HG03571 (cell line): ENCODE results near the gene FERD3L.

Experiments used
- ATAC-seq: cut with Tn5 transposase; IDR thresholded peaks from one replicate; pipeline ENCODE4 v1.9.1; 2021; ENCODE audit not compliant: unreplicated experiment

The FERD3L gene

DNA sequence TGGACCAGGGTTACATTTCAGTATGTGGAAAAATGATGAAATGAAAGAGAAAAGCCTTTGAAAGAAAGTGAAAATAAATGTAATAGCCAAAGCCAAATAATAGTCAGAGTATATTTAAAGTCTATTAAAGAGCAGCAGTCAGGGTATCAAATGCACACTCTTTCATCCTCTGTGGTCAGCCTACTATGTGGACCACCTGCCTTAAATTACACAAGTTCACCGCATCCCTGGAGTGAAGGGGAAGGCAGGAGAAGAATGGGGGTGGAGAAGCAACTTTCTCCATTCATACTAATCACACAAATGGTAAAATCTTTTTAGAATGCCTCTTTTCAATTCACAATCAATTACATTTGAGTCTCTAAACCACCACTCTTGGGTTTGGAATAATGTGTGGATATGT, 43.7 kb downstream of the FERD3L start:
- no peak for ATAC-seq

DNA sequence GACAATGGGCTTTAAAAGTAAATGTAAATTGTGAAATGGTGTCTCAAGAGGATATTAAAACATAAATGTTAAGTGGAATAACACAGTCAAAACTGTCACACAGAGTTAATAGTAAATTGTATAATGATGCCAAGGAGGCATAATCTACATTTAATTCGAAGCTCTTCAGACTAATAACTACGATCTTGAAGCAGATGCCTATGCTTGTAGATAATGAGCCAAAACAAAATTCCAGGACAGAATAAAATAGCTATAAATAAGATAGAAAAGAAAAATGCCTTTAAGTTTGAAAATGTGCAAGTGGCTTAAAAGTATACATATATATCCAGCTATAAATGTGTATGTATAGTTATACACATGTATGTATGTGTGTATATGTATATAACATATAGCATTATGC, 45.3 kb downstream of the FERD3L start:
- no peak for ATAC-seq

DNA sequence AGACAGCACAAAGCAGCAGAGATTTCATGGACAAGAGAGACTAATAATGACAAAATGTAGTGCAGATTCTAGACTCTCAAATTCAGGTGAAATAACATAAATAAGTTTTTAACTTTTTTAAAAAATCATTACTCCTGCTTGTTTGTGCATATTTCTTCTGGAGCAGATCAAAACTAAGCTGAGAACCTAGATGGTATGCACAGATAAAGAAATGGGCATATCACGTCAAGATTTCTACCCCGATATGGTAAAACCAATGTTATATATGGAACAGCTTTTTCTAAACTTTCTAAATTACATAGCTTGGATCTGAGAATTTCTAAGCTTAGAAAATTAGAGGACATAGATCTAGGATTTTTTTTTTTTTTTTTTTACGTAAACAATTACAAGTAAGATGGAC, 46.0 kb downstream of the FERD3L start:
- no peak for ATAC-seq

DNA sequence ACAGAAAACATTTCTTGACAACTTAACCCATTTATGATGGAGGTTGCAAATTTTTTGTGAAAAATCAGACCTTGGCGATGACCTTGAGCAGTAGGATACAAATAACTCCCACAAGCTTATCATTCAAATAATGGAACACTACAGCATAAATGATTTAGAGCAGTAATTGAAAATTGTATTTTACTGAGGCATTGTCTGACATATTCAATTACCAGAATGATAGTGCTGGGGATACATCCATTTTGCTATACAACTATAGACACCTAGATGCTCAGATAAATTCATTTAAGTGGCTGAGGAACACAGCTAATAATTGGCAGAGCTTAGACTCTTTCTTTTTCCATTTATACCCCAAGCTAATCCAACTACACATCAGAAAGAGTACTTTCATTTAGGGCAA, 46.7 kb downstream of the FERD3L start:
- no peak for ATAC-seq

DNA sequence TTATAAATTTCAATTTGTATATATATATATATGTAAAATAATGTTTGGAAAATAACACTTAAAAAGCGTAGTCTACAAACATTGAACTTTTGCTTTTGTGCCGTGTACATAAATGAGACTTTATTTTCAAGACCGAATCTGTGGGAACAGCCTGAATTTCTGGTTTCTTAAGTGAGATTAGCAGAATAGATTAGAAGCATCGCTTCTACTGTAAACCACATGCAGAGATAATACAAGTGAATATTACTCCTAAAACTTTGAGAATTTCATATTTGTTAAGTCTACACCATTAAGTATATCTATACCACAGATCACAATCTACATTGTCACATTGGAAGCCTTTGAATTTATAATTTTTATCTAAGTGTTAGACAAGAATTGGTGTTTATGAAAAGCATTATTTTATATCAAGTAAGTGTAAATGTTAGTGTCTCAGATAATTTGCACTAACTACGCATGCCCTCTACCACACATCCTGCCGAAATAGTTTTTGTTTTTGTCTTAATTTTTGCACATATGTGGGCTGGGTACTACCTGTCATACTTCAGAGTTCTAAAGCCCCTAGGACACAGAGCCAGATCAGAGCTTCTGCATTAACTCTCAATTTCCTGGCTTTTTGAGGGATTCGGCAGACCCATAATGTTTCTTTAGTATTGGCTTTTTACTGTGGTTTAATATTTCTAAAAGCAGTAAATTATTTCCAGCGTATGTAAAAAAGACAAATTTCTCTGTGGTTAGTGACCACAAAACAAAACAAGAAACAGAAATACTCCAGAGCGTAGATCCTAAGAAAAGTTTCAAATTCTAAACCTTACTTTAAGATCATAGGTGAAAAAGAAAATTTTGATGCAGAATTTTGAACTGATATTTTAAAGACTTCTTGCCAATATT, 47.8 kb downstream of the FERD3L start:
- ATAC-seq = no peak

DNA sequence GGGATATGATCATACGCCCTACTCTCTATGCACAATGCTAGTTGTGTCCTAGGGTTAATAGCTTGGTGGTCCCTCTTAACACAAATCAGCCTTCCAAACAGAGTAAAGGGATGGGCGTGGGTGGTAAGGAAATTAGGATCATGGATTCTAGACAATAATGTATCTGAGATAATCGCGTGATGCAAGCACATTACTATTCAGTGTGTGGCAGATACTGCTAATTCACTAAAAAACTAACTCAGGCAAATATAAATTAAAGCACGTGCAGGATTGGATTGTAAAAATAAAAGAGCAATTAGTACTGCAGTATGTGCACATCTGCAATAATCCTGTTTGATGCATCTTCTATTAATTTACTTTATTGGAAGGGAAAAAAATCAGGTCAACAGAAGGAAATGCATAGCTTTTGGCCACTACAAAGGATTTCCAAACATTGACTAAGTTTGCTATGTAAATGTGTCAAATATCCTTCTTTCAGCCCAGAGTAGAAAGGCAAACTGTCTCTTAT, 49.8 kb downstream of the FERD3L start:
- no peak for ATAC-seq
